GM12891 (cell line): ENCODE results near the gene RLIM. TPM values are rescaled to one million over a fixed set of nuclear protein-coding genes. Genes with fewer than 3 reads are reported as not detected.
A peak's percentile ranks its signal among the peaks of the same experiment; 100 is the strongest.
"Not testable (repeated sequence)": the region's sequence is repeated elsewhere in the genome, so short reads cannot be mapped to it uniquely, and the experiment has no call there.

Experiments used
- DNase-seq: peaks from one replicate; pipeline ENCODE4 v3.0.0; 2011; ENCODE audit warnings: low spot score; ENCODE audit not compliant: insufficient read length
- FAIRE-seq: peaks from 2 replicates; lab custom pipeline; 2011; peaks lifted over from hg19 to GRCh38; lab: Jason Lieb, UNC
- PAX5 ChIP-seq: IDR thresholded peaks from 2 replicates; pipeline ENCODE4 v1.6.1; 2011; ENCODE audit warnings: low read length, moderate library complexity, mild to moderate bottlenecking; ENCODE audit not compliant: insufficient read depth, severe bottlenecking
- POLR2A ChIP-seq: IDR thresholded peaks from 2 replicates; pipeline ENCODE4 v1.6.1; 2011; ENCODE audit warnings: low read depth, low read length, control low read depth
- POLR2AphosphoS5 ChIP-seq: IDR thresholded peaks from 2 replicates; pipeline ENCODE4 v1.6.1; 2011; ENCODE audit warnings: low read depth, low read length, control low read depth
- POU2F2 ChIP-seq: IDR thresholded peaks from 2 replicates; pipeline ENCODE4 v1.6.1; 2011; ENCODE audit warnings: low read depth, mild to moderate bottlenecking, control low read depth, low read length, moderate library complexity
- SPI1 ChIP-seq: IDR thresholded peaks from 2 replicates; pipeline ENCODE4 v1.6.1; 2011; ENCODE audit warnings: low read depth, low read length, control low read depth
- TAF1 ChIP-seq: IDR thresholded peaks from 2 replicates; pipeline ENCODE4 v1.6.1; 2011; ENCODE audit warnings: low read depth, low read length, control low read depth
- polyA plus RNA-seq: library from polyadenylated mRNA; unstranded; fragments of >200 nt; gene quantifications from one replicate; pipeline ENCODE4 v1.2.1, GENCODE V29; 2012; ENCODE audit warnings: low read depth, missing spikeins, inconsistent platforms; ENCODE audit not compliant: missing spikeins

Gene RLIM
- 9.4 TPM for polyA plus RNA-seq

- FAIRE-seq: peak; percentile 100
- DNase-seq: peak; percentile 64
- peak; percentile 67 for TF ChIP-seq TAF1
- TF ChIP-seq POLR2A: peak; percentile 68
- TF ChIP-seq SPI1: peak; percentile 37
- TF ChIP-seq POLR2AphosphoS5: peak; percentile 61
- TF ChIP-seq POU2F2: no peak
These were observed at the start of gene RLIM for GRCh38 chrX:74614093-74614909. Gene RLIM, minus strand, starts transcription at chrX:74614624. Its CDS starts 18,647 bp downstream, at chrX:74595977.

GRCh38 chrX:74656079-74656745, 41.8 kb upstream of the RLIM start:
- TF ChIP-seq POLR2AphosphoS5 (no peak), POU2F2 (no peak), POLR2A (no peak)
- FAIRE-seq (no peak), DNase-seq (no peak)

- FAIRE-seq, DNase-seq: not testable (repeated sequence)
These were observed 40.5 kb upstream of the RLIM start for GRCh38 chrX:74654953-74655352.

GRCh38 chrX:74636749-74637314, 22.4 kb upstream of the RLIM start:
- TF ChIP-seq TAF1: no peak
- no peak for TF ChIP-seq POU2F2
- no peak for TF ChIP-seq SPI1
- TF ChIP-seq PAX5: no peak
- TF ChIP-seq POLR2AphosphoS5: no peak
- no peak for TF ChIP-seq POLR2A
- DNase-seq: no peak
- no peak for FAIRE-seq

GRCh38 chrX:74613370-74614092, 893 bp downstream of the RLIM start:
- FAIRE-seq (peak; percentile 61), DNase-seq (no peak)
- no peak for TF ChIP-seq POU2F2
- TF ChIP-seq SPI1: no peak
- no peak for TF ChIP-seq POLR2AphosphoS5
- TF ChIP-seq TAF1: no peak
- no peak for TF ChIP-seq POLR2A
- no peak for TF ChIP-seq PAX5

DNA sequence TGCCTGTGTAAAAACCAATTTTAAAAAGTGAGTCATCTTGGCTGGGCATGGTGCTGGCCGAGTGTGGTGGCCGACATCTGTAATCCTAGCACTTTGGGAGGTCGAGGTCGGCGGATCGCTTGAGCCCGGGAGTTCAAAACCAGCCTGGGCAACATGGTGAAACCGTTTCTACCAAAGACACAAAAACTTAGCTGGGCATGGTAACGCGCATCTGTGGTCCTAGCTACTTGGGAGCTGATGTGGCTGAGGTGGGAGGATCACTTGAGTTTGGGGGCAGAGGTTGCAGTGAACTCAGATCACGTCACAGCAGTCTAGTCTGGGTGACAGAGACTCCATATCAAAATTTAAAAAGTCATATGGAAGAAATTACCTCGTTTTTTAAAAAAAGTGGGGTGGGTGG, 7.6 kb downstream of the RLIM start:
- DNase-seq: no peak
- no peak for FAIRE-seq

DNA sequence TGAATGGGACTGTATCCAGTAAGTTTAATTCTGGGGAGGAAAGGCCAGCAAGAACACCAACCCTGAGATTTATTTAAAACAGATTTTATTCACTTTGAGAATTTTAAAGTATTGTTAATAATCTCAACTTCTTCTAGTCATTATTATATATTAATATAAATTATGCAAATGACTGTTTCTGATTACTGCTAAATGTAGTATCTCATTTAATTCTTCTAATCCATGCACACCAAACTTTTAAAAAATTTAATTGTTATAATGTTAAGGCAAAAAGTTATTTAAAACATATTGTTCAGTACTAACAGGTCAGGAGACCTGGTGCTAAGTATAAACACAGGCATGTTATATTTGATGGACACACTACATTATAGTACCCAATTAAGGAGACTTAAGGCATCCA, 8.1 kb downstream of the RLIM start:
- DNase-seq (no peak), FAIRE-seq (no peak)
- TF ChIP-seq POU2F2 (no peak), POLR2AphosphoS5 (no peak), PAX5 (no peak), POLR2A (no peak), TAF1 (no peak), SPI1 (no peak)

More for the DNA sequence above, 7.6 kb downstream of the RLIM start:
- TF ChIP-seq PAX5: no peak
- peak; percentile 62; the same call in 1 of the 2 replicates for TF ChIP-seq POLR2AphosphoS5

DNA sequence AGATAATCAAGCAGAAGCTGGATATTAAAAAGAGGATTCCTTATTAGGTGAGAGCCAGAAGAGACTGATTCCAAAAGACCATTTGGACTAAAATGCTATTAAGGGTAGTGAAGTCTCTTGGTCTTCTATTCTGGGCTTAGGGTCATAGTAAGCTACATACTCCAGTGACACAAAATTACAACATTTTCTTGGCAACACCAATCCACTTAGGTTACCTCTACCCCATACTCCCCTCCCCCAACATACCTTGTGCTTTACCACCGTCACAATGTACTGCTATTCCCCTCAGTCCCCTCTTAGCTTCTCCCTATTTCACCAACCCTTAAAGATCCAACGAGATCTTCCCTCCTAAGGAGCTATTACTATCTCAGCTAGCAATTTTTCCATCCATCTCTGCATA, 11.4 kb downstream of the RLIM start:
- FAIRE-seq (no peak), DNase-seq (no peak)
- TF ChIP-seq TAF1 (no peak), PAX5 (no peak), POLR2AphosphoS5 (no peak), POU2F2 (no peak), SPI1 (no peak), POLR2A (no peak)

DNA sequence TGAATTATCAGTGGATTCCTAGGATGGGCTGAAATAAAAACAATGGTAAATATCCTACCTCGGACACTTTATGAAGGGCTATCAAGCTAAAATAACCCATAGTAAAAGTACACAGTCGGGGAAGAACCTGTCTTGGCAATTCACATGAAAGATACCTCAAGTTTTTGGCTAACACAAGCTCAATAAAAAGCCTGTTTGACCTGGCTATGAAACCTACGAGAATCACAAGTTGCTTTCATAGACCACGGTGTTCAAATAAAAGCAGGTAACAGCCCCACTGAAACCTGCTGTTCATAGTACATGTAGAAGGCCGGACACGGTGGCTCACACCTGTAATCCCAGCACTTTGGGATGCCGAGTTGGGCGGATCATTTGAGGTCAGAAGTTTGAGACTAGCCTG, 12.3 kb downstream of the RLIM start:
- DNase-seq (no peak), FAIRE-seq (peak; percentile 13)
- TF ChIP-seq POLR2AphosphoS5 (no peak), POU2F2 (no peak), TAF1 (no peak), SPI1 (no peak), PAX5 (no peak), POLR2A (no peak)

- FAIRE-seq (no peak), DNase-seq (no peak)
- no peak for TF ChIP-seq POU2F2
- TF ChIP-seq POLR2AphosphoS5: no peak
- TF ChIP-seq TAF1: no peak
- TF ChIP-seq SPI1: no peak
- TF ChIP-seq POLR2A: no peak
- TF ChIP-seq PAX5: no peak
These were observed 20.8 kb downstream of the RLIM start for GRCh38 chrX:74593593-74593992.
